ENCODE results near the gene PACSIN2.
"Not testable (repeated sequence)": the region's sequence is repeated elsewhere in the genome, so short reads cannot be mapped to it uniquely, and the experiment has no call there.

PACSIN2 gene

DNA sequence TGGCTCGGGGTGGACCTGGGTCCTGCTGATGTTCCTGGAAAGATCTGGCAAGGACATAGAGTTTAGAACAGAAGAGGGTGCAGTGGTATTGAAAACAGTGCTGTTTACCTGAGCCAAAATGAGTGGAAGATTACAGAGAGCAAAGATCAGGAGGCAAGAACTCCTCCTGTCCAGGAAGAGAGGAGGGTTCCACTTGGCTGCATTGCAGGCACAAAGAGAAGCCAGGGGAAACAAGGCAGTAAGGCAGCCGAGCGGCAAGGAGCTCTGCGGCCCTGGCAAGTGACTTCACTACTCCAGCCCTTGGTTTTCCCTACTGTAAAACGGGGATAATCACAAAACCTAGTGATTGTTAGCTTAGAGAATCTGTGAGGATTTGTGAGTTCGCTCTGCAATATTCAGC lies 3.7 kb upstream of the PACSIN2 start:
- TF ChIP-seq, protein P1, sequence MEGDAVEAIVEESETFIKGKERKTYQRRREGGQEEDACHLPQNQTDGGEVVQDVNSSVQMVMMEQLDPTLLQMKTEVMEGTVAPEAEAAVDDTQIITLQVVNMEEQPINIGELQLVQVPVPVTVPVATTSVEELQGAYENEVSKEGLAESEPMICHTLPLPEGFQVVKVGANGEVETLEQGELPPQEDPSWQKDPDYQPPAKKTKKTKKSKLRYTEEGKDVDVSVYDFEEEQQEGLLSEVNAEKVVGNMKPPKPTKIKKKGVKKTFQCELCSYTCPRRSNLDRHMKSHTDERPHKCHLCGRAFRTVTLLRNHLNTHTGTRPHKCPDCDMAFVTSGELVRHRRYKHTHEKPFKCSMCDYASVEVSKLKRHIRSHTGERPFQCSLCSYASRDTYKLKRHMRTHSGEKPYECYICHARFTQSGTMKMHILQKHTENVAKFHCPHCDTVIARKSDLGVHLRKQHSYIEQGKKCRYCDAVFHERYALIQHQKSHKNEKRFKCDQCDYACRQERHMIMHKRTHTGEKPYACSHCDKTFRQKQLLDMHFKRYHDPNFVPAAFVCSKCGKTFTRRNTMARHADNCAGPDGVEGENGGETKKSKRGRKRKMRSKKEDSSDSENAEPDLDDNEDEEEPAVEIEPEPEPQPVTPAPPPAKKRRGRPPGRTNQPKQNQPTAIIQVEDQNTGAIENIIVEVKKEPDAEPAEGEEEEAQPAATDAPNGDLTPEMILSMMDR (IDR thresholded peaks at IDR 0.05; ENCODE audit: low read depth, low read length, missing control alignments), result no peak

DNA sequence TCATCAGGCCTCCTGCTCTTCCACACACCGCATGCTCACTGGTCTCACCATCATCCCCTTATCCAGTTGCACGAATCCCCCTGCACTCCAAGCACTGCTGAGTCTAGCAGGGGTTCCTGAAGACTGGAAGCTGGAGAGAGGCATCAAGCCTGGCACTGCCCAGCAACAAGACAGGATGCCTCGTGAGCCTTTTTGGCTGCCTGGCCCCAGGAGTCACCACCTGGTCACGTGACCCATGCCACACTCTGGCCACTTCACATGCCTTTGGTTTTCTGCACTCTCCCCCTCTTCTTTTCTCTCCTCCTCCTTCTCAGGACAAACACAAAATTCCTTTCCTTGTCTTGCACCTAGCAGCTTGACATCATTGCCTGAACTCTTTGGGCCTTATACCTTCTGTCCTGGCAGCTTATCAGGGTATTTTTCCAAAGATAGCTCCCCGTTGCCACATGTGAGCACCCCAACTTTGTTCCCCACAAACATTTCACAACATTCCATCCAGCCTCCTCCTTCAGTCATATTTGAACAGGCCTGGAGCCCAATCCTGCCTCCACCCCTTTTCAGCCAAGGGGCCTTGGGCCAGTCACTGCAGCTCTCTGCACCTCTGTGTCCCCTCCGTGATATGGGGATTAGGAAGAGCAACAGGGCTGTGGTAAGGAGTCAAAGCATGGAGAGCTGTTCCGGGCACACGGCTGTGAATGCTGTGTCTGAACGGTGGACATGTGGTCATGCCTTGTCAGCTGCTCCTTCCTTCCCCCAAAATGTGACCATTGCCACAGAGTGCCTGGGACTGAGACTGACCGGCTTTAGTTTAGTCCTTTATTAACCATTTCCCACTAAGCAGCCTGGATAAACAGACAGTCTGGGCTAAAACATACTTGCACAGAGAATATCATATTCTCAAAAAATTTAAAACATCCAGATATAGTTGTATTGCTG lies 2.8 kb upstream of the PACSIN2 start:
- no peak for DNase-seq (ENCODE audit: low read depth)
- TF ChIP-seq, protein P1 (IDR thresholded peaks at IDR 0.05; ENCODE audit: low read depth, low read length, missing control alignments), result no peak

More for the DNA sequence above, 3.7 kb upstream of the PACSIN2 start:
- no peak for DNase-seq (ENCODE audit: low read depth)
- H3K4me3 ChIP-seq (ENCODE audit: low read depth, low read length), result no peak overlapping the region

DNA sequence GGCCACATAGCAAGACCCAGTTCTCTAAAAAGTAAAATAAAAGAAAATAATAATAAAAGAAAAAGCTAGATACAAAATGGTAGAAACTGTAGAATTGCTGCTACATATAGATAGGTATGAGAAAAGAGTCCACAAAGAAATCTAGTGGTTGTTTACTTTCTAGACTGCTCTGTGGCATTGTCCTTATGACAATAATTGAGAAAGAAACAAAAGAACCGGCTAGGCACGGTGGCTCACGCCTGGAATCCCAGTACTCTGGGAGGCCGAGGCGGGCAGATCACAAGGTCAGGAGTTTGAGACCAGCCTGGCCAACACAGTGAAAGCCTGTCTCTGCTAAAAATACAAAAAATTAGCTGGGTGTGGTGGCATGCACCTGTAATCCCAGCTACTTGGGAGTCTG lies 1.2 kb upstream of the PACSIN2 start:
- H3K4me3 ChIP-seq (ENCODE audit: low read depth, low read length); DNase-seq (ENCODE audit: low read depth): not testable (repeated sequence)

More for the DNA sequence above, 2.8 kb upstream of the PACSIN2 start:
- H3K4me3 ChIP-seq (ENCODE audit: low read depth, low read length), result no peak overlapping the region

DNA sequence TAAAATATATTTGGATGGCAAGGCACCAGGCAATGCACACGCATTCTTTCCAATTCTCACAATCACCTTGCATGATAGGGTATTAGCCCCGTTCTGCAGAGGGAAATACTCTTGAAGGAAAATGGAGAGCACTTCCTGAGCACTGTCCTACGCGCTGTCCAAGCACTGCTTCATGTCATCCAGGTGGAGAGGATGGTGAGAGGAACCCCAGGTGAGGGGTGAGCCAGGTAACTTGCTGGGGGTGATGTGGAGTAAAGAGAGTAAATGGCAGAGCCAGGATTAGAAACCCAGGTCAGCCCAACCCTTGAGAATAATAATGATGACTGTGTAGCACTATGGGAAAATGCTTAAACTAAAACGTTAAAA lies 711 bp upstream of the PACSIN2 start:
- peak overlapping the region; percentile 66 for H3K4me3 ChIP-seq (ENCODE audit: low read depth, low read length)
- TF ChIP-seq, protein P1 (IDR thresholded peaks at IDR 0.05; ENCODE audit: low read depth, low read length, missing control alignments), result no peak
- no peak for DNase-seq (ENCODE audit: low read depth)

DNA sequence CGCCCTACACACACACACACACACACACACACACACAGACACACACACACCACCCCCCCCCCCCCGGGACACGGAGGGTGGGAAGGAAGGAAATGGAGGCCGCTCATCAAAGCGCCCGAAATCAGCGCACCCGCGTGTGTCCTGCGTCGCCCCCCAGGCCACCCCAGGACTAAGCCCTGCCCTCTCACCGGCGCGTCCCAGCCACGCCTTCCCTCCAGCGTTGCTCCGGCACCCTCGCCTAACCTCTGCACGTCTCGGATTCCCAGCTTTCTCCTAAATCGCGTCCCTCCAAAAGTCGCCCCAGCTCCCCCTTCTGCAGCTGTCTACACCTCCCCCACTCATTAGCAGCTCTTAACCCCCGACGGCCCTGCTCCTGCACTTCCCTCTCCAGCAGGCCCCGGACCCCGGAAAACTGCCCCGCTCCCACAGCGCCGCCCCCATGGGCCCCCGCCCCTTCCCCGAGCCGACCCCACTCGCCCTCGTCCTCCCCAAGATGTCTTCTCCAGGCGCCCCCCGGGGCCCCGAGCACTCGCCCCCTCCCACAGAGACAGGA lies 557 bp downstream of the PACSIN2 start:
- no peak for DNase-seq (ENCODE audit: low read depth)
- peak overlapping the region; percentile 71 for H3K4me3 ChIP-seq (ENCODE audit: low read depth, low read length)
- TF ChIP-seq, protein P1 (IDR thresholded peaks at IDR 0.05; ENCODE audit: low read depth, low read length, missing control alignments), result no peak

DNA sequence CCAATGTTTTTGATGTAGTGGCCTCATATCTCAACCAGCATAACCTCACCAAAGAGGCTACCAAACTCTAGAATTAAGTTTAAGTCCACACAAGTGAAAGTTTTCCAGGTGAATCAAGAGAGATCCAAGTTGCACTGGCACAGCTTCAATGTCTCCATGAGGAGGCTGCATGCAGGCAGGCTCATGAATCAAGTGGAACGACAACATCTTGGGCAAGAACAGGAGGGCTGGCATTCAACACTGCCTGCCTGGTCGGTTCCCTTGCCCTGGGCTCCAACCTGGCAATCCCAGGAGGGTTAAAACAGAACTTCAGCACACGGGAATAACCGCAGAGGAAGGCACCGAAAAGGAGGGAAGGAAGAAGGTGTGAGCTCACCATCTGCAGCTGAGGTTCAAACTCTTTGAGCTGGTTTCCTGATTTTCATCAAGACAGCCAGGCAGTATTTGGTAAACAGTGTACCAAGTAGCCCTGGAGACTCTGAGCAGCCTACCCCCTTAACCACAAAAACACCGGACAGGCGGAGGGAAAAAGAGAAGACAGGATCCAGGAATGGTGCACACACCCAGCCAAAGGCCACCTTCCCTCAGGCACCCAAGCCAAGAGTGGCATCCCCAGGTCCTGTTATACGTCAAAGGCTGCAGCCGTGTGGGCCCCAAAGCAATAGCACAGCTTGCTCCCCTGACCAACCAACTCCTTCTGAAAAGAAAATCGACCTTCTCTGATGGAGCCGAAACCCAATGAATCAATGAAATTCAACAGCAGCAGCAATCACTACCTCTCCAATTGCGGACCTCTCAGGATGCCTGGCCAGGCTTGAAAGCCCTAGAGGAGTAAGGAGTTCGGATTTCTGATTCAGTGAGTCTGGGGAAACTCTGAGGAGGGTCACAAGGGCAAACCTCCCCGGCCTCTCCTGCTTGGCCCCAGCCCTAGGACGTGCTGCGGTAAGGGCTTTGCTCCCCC lies 1.3 kb downstream of the PACSIN2 start:
- DNase-seq (ENCODE audit: low read depth), result no peak
- H3K4me3 ChIP-seq (ENCODE audit: low read depth, low read length), result peak overlapping the region; percentile 71
- TF ChIP-seq, protein P1 (IDR thresholded peaks at IDR 0.05; ENCODE audit: low read depth, low read length, missing control alignments), result no peak

DNA sequence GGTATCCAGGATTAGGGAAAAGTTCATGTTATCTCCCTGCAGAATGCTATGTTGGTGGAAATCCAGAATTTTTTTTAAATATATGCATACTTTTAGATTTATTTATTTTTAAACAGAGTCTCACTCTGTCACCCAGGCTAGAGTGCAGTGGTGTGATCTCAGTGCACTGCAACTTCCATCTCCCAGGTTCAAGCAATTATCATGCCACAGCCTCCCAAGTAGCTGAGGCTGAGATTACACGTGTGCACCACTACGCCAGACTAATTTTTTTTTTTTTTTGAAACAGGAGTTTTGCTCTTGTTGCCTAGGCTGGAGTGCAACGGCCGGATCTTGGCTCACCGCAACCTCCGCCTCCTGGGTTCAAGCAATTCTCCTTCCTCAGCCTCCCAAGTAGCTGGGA lies 2.6 kb downstream of the PACSIN2 start:
- no peak overlapping the region for H3K4me3 ChIP-seq (ENCODE audit: low read depth, low read length)
- TF ChIP-seq, protein P1 (IDR thresholded peaks at IDR 0.05; ENCODE audit: low read depth, low read length, missing control alignments), result no peak
- DNase-seq (ENCODE audit: low read depth), result no peak

Measured in GM12864 (cell line).